Measurements from ENCODE around the gene SH3BP4.

Gene SH3BP4

DNA sequence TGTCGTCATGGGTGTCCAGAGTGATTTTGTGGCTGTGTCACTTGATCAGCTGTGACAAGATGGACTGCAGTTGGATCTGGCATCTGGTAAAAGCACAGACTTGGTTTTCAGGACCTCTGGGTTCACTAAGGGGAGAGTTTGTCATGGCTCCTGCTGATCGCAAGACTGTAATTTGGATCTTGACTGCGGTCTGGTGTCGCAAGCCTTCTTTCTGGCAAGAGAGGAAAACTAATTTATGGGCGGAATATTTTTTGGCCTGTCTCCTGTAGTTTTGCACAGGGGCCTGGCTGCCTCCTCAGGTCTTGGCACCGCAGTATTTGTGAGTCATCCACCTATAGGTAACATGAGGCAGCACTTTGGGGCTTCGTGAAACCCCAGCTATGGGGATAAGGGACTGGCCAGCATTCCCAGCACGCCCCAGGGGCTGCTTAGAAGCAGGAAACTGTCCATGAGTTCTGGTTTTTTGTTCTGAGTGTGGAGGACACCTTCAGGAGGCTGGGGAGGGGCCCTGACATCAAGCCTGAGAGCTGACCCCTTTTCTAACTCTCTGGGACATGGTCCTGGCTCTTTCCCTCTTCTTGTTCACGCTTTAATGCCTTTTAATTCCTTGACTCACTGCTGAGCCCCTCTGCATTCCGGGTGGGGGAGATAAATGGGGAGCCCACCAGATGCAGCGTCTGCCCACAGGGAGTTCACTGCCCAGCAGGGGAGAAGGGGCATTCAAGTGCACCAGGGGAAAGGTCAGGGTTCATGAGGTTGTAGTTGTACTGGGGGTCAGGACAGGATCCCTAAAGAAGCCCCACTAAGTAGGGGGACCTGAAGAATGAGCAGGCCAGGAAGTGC, 12.2 kb downstream of the SH3BP4 start:
- FAIRE-seq (no peak), DNase-seq (ENCODE audit: insufficient read length, low spot score) (no peak)

DNA sequence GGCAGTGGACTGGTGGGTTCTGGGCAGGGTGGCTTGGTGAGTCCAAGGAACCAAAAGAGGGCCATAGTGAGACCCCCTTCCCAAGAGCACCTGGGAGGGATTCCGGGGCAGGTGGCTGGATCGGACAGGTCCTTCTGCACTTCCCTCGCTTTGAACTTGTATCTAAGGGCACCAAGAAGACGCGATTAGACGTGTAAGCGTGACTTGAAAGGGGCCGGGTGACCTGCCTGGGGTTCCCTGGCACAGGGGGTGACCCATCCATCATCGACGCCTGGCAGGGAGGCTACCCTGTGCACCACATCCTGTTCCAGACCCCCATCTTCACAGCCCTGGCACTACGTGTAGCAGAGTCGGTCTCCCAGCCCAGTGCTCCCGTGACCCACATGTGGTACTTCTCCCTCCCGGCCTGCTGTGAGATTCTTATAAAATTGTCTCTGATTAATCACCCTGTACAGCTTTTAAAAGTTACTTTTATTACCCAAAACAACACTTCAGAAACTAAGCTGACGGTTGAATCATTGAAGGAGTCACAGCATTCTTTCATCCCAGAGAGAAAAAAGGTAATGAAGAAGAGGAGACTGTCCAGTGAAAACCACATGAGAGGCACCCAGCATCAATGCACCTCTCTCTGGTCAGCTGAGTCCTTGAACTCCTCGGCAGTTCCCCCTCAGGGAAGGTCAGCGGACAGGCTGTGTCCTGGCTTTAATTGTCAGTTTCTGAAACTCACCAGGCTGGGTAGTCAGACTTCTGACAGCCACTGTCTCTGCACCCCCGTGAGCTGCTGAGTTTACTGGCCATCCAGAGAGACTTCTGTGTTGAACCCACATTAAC, 13.0 kb downstream of the SH3BP4 start:
- FAIRE-seq (no peak), DNase-seq (ENCODE audit: insufficient read length, low spot score) (no peak)

DNA sequence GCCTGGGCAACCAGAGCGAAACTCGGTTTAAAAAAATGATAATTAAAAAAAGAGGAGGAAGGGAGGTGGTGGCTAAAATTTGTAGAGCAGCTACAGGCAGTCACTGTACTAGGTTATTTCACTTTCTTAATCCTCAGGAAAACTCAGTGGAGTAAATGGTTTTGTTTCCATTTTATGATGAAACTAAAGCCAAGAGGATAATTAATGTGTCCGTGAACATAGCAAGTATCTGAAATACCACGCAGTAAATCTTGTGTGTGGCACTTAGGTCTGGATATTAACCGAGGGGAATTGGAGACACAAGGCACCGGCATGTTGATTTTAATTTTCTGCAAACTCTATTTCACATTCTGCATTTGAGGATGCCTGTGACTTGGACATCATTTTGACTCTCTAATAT, 14.5 kb downstream of the SH3BP4 start:
- no peak for FAIRE-seq
- no peak for DNase-seq (ENCODE audit: insufficient read length, low spot score)

DNA sequence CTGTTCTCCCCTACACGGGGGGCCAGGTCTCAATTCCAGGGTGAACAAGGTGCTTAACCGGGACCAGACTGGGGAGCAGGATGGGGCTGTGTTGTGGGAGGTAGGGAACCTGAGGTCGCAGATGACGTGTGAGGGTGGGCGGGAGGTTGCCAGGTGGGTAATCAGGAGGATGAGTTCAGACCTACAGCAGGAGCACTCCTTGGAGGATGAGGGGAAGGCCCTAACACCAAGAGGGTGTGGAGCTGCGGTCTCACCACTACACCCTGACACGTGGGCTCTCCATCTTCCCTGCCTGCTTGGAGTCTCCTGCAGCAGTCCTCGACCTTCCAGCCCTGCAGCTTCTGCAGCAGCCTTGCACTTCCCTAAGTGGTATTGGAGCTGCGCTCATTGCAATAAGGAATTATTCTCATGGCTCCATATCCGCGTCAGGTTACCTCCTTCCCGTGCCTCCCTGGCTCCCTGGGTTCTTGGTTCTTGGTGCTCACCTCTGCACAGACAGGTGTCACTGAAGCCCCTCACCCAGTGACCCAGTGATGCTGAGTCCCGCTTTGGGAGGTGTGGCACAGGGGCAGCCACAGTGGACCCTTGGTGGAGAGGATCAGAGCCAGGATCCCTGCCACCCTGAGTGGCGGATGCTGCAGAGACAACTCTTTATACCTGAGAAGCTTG, 15.5 kb downstream of the SH3BP4 start:
- DNase-seq (ENCODE audit: insufficient read length, low spot score) = no peak
- no peak for FAIRE-seq

DNA sequence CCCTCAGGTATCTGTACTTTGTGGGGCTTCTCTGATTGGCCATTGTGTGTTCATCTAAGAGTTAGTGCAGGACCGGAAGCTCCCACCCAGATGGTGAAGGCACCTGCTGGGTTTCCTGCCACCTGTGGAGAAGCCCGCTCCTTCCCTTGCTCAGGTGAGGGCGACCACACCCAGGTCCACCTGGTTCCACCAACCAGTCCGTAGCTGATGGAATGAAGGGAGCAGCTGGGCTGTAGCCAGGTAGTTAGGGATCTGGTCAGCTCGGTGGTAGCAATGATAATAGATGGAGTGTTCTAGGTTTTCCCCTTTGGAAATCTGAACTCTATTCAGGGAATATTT, 16.0 kb downstream of the SH3BP4 start:
- no peak for DNase-seq (ENCODE audit: insufficient read length, low spot score)
- no peak for FAIRE-seq

DNA sequence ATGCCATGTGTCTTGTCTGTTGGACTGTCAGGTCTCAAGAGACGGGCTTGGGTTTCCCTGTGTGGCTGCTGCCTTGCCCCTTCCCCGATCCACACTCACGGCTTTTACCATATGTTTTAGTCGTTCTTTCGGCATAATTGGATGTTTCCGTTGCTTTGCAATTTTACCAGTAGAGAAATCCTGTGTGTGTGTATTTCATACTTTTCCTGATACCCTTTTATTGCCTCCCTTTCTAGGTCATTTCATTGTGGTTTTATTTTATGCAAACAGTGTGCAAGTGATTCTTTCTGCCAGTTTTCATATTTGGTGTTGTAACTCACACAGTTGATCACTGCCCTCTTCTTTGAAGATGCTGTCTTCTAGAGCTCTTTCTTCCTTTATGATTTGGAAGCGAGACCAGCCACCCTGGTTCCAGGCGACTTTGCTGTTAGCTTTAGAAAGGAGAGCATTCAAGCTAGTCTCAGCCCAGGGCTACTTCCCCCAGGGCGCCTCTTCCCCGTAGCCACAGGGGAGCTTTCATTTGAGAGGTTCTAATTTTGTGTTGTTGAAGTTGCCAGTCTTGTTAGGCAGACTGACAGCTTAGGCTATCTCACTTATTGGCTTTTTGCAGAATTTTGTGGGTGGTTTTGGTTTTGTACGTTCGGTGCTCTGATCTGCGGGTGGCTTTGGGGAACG, 17.0 kb downstream of the SH3BP4 start:
- no peak for DNase-seq (ENCODE audit: insufficient read length, low spot score)
- no peak for FAIRE-seq

DNA sequence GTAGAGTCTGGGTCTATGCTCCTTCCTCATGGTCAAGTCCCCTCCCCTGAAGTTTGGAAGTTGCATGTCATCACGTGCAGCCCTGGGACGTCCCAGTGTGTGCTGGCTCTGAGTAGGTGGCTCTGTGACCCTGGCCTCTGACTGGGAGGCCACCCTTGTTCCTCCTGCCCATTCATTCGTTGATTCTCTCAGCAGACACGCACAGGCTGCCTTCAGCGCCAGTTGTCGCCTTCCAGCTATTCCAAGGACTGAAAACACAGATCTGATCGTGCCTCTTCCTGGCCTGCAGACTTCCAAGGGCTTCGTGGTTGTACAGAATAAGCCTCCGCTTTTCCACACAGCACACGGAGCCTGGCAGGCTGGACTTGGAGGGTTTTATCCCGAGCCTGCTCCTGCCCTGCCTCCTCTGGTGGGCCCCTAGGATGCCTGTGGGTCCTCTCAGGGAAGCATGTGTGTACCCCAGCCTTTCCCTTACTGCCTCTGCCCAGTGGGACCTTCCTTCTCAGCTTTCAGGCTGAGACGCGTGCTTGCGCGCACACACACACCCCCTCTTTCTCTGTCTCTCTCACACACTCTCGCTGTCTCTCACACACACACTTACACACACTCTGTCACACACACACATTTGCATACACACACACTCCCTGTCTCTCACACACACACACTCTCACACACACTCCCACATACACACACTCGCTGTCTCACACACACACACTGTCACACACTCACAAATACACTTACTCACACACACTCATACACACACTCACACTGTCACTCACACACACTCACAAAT, 17.7 kb downstream of the SH3BP4 start:
- DNase-seq (ENCODE audit: insufficient read length, low spot score) (no peak), FAIRE-seq (no peak)

DNA sequence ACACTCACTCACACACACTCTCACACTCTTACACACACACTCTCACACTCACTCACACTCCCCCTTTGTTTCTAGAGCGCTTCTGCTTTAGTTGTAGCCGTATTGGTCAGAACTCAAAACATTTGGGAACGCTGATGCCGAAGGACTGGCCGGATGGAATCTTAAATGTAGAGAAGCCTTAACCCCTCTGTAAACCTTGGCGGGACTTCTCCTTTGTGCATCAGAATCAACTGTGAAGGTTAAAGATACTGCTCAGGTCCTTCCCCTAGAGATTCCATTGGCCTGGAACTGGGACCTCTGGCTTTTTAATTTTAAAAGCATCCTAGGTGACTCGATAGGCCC, 18.3 kb downstream of the SH3BP4 start:
- DNase-seq (ENCODE audit: insufficient read length, low spot score) (no peak), FAIRE-seq (no peak)

DNA sequence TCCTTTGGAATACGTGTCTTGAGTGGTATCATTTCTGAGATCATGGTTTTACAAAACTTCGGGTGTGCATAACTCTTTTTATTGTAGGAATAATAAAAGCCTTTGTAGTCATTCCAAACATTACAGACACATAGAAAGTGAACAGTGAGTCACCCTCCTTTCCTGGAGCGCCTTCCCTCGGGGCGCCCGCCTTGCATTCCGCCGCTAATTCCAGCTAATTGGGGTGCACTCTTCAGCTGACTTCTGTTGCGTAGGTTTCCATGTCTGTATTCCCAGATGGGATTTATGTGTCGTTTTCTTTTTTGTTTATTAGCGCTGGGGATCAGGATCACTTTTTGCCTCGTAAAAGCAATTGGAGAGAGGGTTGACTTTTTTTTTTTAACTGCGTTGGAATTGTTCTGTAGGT, 18.7 kb downstream of the SH3BP4 start:
- DNase-seq (ENCODE audit: insufficient read length, low spot score) (no peak), FAIRE-seq (no peak)

DNA sequence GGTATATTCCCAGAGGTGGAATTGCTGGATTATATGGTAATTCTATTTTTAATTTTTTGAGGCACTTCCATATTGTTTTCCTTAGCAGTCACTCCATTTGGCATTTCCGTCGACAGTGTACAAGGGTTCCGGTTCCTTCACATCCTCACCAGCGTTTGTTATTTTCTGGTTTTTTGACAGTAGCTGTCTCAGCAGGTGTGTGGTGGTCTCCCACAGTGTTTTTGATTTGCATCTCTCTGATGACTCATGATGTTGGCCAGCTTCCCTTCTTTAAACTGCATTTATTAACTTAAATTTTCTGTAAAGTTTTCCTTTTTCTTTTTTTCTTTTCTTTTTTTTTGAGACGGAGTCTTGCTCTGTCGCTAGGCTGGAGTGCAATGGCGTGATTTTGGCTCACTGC, 19.7 kb downstream of the SH3BP4 start:
- FAIRE-seq (no peak), DNase-seq (ENCODE audit: insufficient read length, low spot score) (no peak)

DNA sequence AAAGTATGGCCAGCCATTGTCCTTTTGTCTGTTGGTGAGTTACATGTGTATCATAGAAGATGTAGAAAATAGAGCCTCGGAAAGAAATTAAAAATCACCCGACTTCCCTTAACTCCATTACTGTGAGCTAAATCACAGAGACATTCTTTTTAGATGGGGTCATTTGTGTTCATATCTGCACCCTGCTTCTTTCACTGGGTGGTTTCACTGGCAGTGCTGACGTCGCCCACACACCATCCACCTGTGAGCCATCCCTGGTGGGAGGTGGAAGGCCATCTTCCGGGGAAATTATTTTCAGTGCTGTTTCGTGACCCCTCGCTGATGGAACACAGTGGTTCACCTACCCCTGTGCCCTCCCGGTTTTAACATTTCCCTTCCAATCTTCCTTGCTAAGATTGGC, 21.2 kb downstream of the SH3BP4 start:
- DNase-seq (ENCODE audit: insufficient read length, low spot score) (no peak), FAIRE-seq (no peak)

DNA sequence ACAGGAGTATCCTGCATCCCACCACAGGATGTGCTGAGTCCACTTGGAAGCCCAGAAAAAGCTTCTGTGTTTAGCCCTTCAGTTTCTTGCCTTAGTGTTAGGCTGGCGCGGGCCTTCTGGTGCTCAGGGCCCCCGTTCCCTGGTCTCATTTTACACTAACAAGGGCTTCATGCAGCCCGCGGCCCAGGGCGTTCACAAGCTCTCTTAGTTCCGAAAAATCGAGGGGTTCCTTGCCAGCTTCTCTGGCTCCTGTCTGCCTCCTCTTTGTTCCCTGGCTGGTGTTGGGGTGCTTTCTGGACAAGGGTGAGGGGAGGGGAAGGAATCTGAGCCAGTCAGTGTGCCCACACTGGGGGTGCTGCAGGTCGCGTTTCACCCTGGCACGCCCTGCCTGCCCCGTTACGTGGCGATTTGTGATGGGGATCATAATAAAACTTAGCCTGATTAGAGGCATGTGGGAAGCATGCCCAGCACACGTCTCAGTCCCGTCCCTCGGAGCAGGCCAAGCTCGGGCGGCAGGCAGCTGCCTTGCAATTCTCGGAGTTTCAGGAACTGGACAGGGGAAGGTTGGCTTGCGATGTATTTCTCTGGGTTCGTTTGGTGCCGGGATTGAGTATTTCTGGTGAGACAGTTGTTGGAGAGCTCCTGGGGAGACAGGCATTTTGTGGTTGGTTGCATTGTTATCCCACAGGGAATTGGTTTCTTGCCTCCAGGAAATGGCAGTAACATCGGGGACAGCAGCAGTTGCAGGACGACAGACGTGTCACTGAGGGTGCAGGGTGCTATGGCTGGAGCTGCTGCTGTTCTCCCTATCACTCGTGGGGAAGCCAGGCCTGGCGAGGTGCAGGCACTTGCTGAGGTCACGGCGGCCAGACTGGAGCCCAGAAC, 22.9 kb downstream of the SH3BP4 start:
- DNase-seq (ENCODE audit: insufficient read length, low spot score) (no peak), FAIRE-seq (no peak)

DNA sequence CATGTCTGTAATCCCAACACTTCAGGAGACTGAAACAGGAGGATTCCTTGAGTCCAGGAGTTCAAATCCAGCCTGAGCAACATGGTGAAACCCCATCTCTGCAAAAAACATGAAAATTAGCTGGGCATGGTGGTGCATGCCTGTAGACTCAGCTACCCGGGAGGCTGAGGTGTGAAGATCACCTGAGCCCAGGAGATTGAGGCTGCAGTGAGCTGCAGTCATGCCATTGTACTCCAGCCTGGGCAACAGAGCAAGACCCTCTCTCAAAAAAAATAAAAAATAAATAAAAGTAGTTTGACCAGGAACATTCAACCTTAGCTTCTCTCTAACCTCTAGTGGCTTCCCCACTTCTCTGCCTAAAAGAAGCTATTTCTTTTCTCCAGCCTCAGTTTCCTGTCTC, 23.8 kb downstream of the SH3BP4 start:
- DNase-seq (ENCODE audit: insufficient read length, low spot score) (no peak), FAIRE-seq (no peak)

DNA sequence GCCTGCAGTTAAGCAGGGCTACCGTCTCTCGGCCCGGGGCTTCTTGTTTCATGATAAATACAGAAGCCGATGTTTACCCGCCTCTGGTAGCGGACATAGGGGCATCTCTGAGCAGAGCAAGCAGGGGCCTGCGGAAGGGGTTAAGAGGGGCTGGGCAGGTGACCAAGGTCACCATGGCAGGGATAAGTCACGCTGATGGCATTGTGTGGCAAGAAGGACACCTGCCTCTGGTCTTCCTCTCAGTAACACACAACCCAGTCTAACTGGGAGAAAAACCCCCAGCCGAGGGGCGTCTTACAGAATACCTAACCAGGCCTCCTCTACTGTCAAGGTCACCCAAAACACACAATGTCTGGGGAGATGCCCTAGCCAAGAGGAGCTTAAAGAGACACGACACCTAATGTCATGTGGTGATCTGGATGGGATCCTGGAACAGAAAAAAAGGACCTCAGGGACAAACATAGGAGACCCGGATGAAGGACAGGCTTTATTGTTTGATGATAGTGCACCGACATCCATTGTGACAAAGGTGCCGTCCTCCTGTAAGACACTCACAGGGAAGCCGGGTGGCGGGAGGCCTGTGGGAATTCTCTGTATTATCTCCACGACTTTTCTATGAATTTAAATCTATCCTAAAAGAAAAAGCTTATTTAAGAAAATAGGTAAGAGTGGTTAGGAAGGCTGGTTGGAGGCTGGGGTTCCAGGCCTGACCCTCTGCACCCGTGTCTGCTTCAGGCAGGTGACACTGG, 24.8 kb downstream of the SH3BP4 start:
- DNase-seq (ENCODE audit: insufficient read length, low spot score) = no peak
- FAIRE-seq = no peak

DNA sequence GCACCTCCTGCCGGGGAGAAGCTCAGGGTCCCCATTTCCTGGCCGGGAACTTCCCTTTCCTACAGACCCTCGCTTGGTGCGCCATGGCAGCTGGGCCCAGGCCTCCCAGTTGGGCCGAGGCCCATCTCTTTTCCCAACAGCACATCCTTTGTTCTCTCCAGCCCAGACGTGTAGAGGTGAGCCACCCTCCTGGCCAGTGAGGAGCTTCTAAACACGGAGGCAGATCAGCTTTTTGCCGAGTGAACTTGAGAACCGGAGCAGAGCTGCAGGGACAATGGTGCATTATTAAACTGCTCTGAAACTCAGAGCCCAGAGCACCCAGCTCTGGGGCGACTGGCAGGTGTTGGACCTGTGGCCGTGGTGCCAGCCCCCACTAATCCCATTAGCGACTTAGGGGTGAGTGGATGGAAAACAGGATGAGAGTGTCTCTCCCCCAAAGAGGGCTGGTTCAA, 25.4 kb downstream of the SH3BP4 start:
- FAIRE-seq (no peak), DNase-seq (ENCODE audit: insufficient read length, low spot score) (no peak)

DNA sequence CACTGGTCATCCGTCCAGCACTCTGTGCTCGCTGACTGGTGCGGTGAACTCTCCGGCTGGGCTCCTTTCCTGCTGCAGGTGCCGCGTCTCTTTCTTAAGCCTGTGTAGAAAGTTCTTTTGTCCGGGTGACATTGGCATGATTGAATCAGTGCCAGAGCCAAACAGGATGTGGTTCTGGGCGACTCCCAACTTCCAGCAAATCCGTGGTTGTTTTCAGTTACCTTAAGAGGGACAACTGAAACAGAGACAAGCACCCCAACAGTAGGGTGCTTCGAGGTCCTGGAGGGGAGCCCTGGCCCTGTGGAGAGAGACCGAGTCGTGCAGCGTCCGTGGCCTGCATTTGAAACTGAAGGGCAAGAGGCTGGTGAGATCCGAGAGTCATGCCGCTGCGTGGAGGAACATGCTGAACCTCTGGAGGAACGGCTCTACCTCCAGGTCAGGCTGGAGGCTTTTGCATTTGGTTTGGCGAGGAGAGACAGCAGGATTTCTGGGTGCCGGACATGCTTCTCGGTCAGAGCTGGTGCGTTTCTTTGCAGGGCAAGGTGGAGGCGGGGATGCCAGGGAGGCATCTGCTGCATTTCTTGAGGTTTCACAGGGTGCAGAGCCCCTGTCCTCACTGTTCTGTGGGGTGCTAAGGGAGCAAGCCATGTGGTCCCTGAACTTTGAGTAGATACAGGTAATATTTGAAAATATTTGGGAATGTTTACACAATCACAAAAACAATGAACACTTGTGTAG, 26.8 kb downstream of the SH3BP4 start:
- no peak for FAIRE-seq
- no peak for DNase-seq (ENCODE audit: insufficient read length, low spot score)

DNA sequence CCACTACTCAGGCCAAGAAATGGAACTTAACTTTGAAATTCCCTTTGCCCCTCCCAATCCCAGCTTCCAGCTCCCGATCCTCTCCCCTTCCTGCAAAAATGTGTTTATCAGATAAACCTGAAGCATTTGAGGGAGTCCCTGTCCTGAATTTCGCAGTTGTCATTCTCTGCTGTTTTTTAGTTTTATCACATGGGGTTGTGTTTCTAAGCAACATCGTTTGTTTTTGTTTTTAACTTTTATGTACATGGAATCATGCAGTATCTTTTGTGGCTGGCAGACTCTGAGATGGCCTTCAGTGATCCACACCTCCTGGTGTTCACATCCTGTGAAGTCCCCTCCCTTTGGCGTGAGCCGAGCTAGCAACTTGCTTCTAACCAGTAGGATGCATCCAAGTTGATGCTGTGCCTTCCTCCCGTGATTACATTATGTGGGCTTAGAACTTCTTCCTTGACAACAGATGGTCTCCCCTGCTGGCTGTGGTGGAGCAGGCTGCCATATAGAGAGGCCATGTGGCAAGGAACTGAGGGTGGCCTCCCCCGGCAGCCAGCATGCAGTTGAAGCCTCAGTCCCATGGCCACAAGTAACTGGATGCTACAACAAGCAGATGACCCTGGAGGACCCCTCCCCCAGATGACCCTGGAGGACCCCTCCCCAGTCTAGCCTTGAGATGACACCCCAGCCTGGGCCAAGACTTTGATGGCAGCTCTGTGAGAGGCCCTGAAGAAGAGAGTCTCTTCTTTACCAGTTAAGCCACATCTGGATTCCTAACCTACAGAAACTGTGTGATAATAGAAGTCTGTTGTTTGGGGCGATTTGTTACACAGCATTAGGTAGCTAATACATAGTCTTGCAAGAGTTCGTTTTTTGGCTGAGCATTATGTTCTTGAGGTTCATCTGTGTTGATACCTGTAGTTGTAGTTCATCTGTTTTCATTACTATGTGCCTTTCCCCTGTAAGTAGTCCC, 27.7 kb downstream of the SH3BP4 start:
- no peak for DNase-seq (ENCODE audit: insufficient read length, low spot score)
- FAIRE-seq = no peak

Measured in GM19239 (cell line).